ENCODE results near the gene TCEAL4. TPM values are rescaled to one million over a fixed set of nuclear protein-coding genes. Genes with fewer than 3 reads are reported as not detected.
"Not testable (repeated sequence)": the region's sequence is repeated elsewhere in the genome, so short reads cannot be mapped to it uniquely, and the experiment has no call there.

TCEAL4 gene
- total RNA-seq, 1 donor from 2014 or later, result 43.1 TPM

DNA sequence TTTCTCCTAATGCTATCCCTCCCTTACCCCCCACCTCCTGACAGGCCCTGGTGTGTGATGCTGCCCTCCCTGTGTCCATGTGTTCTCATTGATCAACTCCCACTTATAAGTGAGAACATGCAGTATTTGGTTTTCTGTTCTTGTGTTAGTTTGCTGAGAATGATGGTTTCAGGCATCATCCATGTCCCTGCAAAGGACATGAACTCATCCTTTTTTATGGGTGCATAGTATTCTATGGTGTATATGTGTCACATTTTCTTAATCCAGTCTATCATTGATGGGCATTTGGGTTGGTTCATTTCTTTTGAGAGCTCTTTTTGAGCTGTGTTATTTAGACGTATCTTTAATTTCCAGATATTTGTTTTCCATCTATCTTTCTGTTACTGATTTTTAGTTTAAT, 7.0 kb downstream of the TCEAL4 start:
- not testable (repeated sequence) for DNase-seq

DNA sequence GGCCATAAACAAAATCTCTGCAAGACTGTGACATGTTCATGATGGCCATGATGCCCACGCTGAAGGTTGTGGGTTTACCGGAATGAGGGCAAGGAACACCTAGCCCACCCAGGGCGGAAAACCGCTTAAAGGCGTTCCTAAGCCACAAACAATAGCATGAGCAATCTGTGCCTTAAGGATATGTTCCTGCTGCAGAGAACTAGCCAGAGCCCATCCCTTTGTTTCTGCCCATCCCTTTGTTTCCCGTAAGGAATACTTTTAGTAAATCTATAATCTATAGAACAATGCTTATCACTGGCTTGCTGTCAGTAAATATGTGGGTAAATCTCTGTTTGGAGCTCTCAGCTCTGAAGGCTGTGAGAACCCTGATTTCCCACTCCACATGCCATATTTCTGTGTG, 9.9 kb downstream of the TCEAL4 start:
- DNase-seq, result not testable (repeated sequence)

DNA sequence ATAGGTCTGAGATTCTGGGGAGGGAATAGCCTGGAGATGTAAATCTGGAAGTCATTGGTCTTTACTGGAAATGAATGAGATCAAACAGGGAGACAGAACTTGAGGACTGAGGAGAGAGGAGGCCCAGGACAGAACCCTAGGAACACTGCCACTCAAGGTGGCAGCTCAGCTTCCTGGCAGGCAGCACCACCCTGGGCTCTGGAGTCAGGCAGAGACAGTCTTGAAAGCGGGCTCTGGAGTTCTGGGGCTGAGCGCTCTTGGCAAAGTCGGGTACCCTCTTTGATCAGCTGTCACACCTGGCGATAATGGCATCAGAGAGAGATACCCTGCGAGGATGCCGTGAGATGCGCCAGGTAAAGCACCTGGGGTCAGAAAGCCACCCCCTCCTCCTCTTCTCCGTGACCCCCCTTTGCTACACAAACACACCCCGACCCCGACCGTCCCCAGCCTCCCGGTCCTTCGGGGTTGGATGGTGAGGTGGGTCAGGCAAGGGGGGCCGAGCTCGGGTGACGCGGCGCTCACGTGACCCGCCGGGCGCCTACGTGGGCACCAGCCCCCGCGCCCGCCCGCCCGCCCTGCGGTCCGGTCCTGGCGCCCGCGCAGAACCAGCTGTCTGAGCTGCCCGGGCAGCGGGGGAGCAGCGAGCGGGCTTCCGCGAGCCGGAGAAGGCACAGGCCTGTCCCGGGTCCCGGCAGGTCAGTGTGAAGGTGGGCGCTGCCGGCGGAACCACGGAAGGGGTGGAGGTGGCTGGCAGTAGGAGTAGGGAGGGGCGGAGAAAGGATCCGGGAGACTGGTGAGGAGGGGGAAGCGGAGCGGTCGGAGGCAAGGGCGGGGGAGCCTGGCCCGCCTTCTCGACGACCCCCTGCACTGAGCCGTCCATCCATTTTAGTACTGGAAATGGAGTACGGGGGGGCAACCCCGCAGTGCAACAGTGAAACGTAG, 22.3 kb downstream of the TCEAL4 start, which contains the start of gene TCEAL3:
Gene TCEAL3 (plus strand): TSS at position 600 of the 942 bp plus-strand sequence. CDS start 1,102 bp downstream, outside the sequence.
- DNase-seq, result peak; percentile 62

DNA sequence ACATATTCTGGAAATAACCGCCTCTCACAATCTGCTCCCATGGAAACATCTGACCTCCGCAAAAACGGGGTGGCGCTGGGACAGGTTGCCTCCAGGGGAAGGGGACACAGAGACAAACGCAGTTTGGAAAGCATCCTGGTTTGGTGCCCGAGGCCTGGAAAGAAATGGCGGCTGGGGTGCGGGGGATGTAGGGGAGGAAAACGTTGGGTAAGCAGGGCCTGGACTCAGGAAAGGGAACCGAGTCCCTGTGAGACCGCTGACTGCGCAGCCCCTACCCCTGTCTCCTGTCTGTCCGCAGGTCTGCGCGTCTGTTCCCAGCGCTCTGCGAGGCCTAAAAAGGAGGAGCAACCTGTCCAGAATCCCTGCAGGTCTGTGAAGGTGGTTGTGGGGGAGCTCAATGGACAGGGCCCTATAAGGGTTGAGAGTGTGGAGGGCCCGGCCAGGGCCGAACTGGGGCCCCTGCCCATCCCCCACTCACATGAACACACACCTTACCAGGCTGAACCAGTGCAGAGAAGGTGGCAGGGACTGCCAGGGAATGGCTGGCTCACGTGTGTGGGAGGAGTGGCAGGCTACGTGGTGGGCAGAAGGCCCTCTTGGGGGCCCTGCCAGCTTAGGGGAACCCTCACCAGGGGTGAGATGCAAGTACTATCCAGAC, 23.1 kb downstream of the TCEAL4 start:
- no peak for DNase-seq

DNA sequence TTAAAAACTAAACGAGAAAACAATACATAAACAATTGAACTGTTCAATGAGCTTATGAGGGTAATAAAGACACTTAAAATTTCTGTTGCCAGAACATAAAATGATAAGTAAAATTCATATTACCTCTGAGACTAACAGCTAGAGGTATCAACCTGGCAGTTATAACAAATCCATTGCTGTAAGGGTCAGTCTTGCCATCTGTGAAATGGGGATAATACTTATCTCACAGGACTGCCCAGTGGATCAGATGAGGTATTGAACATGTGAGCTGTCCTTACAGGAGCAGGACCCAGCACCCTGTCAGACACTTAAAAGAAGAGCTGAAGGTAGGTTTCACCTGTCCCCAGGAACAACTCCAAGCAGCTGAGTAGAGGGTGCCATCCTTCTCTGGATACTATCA, 25.0 kb downstream of the TCEAL4 start:
- no peak for DNase-seq

DNA sequence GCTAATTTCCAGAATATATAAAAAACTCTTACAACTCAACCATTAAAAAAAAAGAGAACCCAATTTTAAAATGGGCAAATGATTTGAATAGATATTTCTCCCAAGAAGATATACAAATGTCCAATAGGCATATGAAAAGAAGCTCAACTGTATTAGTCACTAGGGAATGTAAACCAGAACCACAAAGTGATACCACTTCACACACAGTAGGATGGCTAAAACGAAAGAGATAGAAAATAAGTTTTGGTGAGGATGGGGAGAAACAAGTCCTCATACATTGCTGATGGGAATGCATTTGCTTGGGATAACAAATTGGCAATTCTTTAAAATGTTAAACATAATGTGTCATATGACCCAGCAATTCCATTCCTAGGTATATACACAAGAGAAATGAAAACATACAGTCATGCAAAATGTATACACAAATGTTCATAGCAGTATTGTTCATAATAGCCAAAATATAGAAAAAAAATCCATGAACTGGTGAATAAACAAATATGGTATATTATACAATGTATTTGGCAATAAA, 28.1 kb downstream of the TCEAL4 start:
- DNase-seq, result no peak

DNA sequence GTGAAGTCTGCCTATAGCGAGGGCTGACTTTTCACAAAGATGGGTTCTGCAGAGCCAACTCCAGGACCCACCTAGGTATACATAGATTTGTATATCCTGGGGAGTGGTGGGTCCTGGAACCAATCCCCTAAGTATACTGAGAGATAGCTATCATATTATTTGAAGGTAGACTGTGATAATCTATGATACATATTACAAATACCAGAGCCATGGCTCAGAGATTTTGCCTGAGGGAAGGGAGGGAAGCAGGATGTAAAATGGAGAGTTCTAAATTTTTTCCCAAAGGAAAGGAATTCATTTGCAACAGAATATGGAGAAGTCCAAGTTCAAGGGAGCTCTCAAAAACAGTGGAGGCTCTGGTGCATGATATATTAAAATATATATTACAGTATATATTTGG, 29.7 kb downstream of the TCEAL4 start:
- no peak for DNase-seq

DNA sequence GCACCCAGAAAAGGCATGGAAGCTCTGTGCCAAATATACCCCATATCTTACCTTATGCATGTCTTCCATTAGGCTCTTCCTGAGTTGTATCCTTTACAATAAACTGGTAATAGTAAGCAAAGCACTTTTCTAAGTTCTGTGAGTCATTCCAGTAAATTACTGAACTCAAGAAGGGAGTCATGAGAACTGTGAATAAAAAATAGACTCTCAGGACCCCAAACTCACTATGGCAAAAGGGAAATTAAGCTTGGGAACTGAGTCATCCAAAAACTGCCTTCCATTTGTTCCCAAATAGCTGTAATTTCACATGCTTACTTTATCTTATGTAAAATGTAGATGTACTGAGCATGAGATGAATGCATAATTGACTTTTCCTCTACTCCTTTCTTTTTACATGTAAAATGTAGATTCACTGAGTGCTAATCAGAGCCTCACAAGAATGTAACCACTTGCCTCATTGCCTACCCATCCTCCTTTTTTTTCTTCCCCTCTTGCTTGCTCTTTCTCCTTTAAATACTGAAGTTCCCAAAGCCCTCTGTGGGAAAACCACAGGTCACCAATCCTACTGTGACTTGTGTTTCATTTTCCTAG, 30.6 kb downstream of the TCEAL4 start:
- no peak for DNase-seq

DNA sequence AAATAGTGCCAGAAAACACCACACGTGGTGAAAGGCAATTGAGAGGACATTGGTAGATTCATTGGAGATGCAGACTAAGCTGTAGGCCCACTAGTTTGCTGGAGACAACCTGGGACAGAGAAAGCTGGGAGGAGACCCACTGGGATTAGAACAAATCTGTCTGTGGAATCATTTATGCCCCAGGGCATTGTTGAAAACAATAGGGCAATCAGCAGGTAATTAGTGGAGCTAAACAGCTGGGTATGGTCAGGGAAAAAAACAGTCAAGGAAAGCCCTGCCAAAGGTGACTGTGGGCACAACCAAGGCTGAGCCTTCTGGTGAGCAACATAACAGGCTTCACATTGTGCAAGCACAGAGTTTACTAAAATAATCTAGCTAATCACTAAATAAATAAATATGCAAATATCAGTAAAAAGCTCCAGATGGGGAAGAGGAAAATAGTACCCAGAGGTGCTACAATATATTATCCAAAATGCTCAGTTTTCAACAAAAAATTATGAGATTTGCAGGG, 31.4 kb downstream of the TCEAL4 start:
- DNase-seq, result no peak

DNA sequence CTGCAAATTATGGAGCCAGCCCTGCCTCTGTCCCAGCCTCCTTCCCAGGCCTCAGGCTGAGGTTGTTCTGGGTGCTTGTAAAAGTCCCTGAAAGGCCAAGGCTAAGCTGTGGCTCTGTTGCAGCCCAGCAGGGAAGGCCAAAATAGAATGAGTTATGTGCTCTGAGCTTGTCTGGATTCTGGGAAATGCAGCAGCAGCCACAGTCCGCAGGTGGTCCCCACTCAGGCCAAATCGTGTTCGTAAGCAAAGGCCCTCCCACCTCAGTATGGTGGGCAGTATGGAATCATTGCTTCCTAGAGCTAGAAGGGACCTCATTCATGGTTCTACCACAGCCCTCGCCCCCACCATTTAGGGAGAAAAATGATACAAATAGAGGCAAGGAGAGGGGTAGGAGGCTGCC, 38.8 kb downstream of the TCEAL4 start:
- no peak for DNase-seq

DNA sequence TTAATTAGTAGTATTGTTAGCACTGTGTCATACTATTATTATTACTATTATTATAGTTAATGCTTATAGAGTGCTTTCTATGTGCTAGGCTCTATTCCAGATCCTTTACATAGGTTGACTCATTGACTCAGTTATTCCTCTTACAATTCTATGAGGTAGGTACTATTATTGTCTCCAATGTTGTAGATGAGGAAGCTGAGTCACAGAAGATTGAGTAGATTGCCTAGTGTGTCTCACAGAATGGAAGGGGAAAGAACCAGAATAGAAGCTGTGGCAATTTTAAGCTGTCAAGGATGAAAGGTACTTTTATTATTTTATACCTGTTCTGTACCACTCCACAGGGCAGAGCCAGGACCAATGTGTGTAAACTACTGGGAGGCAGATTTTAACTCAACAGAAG, 41.5 kb downstream of the TCEAL4 start:
- DNase-seq, result no peak

DNA sequence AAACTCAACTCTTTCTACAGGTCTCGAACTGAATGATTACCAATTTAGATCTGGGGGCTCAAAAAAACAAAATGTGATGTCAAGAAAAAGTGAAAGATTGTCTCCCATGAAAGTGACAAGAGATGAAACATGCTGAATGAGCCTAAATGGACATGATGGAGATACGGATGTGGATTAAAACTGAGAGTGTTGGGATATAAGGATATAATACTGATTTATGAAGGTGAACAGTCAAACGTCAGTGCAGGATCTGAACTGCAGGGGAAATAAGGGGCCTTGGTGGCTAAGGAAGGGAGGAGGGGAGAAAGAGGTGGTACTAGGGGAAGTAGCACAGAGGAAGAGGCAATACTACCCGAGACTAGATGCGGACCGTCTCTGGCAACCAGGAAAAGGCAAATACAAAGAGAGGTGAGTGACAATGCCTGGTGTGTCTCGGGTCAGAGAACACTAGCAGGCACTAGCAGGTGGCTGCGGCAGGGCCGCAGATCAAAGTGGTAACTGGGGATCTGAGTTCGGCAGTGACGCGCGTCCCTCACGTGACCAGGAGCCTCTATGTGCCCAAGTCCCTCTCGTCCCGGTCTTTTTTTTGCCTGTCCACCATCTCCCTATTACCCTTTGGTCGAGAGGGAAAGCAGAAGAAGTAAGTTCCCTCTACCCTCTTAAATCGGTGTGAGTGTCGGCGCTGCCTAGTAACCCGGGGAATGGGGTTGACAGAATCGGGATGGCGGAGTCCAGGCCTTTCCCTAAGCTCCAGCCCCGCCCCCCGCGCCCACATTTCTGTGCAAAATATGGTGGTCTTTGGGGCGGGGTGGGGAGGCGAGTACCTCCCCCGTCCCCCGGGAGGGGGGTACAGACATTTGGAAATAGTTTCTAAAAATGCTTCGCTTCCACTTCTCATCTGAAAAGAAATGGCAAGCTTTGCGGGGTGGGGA, 43.3 kb downstream of the TCEAL4 start, which contains the start of gene TCEAL1:
Gene TCEAL1 (plus strand): TSS at position 590 of the 932 bp plus-strand sequence. CDS start 942 bp downstream, outside the sequence.
- peak; percentile 82 for DNase-seq

DNA sequence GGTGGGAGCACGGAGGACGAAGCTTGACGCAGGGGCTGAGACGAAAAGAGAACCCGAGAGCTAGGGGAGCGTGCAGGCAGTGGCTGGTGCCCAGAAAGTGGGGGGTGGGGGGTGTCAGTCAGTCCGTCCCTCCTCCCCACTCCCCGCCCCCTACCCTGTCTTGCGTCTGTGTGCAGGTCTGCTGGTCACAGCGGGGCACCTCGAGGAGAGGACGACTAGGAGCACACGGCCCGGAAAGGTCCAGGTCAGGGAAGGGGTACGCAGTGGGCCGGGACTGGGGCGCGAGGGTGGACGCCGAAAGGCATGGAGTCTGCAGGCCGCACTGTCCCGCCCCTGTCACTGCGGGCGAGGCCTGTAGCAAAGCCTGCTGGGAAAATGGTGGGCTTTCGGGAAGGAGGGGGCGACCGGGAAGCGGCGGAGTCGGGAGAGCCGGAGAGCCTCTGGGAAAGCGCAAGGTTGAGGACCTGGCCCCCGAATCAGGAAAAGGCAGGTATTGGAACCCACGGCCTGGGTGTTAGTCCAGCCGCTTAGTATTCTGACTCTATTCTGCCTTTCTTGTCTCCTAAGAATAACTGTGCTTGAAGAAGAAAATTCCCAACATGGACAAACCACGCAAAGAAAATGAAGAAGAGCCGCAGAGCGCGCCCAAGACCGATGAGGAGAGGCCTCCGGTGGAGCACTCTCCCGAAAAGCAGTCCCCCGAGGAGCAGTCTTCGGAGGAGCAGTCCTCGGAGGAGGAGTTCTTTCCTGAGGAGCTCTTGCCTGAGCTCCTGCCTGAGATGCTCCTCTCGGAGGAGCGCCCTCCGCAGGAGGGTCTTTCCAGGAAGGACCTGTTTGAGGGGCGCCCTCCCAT, 44.2 kb downstream of the TCEAL4 start:
- peak; percentile 86 for DNase-seq

DNA sequence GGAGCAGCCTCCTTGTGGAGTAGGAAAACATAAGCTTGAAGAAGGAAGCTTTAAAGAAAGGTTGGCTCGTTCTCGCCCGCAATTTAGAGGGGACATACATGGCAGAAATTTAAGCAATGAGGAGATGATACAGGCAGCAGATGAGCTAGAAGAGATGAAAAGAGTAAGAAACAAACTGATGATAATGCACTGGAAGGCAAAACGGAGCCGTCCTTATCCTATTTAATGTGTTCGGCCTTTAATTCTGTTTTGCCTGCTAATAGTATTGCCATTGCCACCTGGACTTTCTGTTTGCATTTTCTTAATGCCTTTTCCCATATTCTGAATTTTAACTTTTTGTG, 44.8 kb downstream of the TCEAL4 start:
- DNase-seq, result no peak

DNA sequence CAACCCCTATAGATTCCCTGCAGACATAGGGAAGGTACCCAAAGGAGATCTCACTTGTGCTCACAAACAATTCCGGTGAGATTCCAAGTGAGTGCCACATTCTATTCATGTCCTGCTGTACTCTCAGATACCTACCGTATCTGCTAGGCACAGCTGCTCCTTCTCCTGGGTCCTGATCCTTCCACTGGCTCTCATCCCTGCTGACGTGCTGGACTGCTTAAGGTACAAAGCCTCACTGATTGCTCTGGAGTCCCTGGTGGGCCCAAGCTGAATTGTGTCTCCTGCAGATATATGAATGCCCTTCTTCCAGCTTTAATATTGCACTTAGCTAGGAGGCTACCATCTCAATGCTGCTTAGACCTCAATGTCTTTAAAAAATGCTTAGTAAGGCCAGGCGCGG, 45.8 kb downstream of the TCEAL4 start:
- DNase-seq, result no peak

DNA sequence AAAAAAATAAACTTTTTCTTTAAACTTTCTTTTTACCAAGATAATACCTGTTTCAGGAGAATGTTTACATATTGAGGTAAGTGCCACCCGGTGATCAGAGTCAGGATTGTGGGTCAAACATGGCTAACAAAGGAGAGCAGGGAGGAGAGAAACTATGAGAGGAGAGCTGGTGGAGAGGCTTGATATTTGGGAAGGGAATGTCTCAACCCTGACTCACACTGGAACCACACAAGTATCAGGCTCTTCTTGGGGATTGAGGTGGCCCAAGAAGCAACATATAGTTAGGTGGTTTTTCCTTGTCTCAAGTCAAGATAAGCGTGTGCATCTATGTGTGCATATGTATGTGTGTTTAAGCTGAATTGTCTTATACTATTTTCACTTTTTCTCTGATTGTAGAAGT, 50.1 kb downstream of the TCEAL4 start:
- DNase-seq, result no peak
